ENCODE data around the gene CHPF. TPM values are rescaled to one million over a fixed set of nuclear protein-coding genes. Genes with fewer than 3 reads are reported as not detected.

Gene CHPF
- total and polyA plus RNA-seq, 10 of the 15 experiments (the other 5 are each of a cell fraction or from before 2014, with no cell fraction given): 0.09 to 17.4 (median 8.3) TPM; not detected in 1

DNA sequence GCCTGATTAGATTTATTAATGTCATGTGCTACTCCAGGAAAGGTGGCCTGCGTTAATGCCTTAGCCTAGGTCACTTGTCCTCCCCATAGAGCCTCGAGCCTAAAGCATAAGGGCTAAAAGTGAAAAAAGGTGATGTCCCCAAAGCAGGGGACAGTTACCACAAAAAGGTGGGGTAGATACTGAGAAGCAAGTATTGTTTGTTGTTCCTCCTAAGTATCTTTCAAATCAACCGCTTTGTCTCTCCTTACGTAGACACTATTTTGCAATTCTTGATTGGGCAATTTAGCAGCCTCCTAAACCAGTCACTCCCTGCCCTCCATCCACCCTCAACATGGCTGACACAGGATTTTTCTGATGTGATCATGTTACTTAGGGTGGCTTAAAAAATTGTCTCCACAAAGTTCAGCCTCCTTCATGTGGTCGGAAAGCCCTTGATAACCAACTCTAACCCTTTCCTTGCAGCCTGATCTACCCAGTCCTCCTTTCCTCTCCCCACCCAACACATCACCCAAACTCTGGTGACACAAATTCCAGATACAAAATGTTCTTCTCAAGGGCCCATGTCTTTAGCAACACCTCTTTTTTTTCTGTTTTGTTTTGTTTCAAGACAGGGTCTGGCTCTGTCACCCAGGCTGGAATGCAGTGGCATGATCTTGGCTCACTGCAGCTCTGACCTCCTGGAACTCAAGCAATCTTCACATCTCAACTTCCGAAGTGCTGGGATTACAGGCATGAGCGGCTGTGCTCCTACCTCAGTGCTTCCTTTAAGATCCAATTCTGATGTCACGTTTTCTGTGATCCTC lies 35.4 kb upstream of the CHPF start (continued):
- TF ChIP-seq, protein P1, sequence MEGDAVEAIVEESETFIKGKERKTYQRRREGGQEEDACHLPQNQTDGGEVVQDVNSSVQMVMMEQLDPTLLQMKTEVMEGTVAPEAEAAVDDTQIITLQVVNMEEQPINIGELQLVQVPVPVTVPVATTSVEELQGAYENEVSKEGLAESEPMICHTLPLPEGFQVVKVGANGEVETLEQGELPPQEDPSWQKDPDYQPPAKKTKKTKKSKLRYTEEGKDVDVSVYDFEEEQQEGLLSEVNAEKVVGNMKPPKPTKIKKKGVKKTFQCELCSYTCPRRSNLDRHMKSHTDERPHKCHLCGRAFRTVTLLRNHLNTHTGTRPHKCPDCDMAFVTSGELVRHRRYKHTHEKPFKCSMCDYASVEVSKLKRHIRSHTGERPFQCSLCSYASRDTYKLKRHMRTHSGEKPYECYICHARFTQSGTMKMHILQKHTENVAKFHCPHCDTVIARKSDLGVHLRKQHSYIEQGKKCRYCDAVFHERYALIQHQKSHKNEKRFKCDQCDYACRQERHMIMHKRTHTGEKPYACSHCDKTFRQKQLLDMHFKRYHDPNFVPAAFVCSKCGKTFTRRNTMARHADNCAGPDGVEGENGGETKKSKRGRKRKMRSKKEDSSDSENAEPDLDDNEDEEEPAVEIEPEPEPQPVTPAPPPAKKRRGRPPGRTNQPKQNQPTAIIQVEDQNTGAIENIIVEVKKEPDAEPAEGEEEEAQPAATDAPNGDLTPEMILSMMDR (IDR thresholded peaks at IDR 0.05 in 2 of 3, conservative IDR thresholded peaks at IDR 0.05 in 1 of 3; ENCODE audit: control insufficient read depth in 2 of 3, extremely low read depth in 1 of 3, insufficient read depth in 1 of 3, low read depth in 3 of 3, low read length in 3 of 3): no peak

DNA sequence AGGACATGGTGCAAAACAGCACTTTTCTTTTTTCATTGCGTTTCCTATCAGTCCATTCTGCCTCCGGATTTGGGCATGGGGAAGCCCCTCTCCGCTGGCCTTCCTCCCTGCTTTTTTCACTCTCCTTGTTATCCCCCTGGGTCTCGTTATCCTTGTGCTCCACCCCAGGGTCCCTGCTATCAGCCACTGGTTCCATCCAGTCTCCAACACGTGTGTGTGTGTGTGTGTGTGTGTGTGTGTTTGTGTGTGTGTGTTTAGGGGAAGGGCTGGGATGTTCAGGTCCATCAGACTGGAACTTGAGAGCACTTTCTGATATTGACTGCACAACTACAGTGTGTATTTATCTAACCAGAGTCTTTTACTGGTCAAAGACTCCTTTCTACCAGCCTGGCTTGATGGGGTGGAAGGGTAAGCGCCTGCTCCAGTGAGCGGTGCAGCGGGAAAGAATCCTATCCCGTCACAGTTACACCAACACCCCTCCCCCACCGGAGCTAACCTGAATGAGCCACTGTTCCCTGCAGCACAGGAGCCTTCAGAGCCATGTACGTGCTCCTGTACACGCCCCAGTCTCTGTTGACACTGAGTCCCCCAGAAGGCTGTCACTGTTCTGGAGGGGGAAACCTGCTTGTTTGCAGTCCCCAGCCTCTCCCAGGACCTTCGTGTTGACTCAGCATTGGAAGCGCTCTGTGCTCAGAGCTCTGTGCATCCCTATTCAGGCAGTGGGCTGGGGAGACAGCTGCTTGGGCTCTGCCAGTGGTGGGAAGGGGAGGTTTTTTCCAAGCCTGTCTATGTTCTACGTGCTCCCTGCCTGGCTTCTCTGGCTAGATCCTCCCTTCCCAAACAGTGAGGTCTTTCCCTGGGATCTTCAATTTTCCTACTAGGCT lies 33.1 kb upstream of the CHPF start:
- BruUV-seq (replicated peaks): no TSS peak
- no peak for TF ChIP-seq NBN (IDR thresholded peaks at IDR 0.05)
- TF ChIP-seq YBX1 (IDR thresholded peaks at IDR 0.05): no peak
- TF ChIP-seq, protein P2, sequence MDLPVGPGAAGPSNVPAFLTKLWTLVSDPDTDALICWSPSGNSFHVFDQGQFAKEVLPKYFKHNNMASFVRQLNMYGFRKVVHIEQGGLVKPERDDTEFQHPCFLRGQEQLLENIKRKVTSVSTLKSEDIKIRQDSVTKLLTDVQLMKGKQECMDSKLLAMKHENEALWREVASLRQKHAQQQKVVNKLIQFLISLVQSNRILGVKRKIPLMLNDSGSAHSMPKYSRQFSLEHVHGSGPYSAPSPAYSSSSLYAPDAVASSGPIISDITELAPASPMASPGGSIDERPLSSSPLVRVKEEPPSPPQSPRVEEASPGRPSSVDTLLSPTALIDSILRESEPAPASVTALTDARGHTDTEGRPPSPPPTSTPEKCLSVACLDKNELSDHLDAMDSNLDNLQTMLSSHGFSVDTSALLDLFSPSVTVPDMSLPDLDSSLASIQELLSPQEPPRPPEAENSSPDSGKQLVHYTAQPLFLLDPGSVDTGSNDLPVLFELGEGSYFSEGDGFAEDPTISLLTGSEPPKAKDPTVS (IDR thresholded peaks at IDR 0.05; ENCODE audit: low read depth, low read length): no peak
- TF ChIP-seq SRF (IDR thresholded peaks at IDR 0.05; ENCODE audit: low read depth in 2 of 2, low read length in 2 of 2): no peak
- TF ChIP-seq CBX5 (IDR thresholded peaks at IDR 0.05; ENCODE audit: low read depth): no peak
- TF ChIP-seq, protein P3, sequence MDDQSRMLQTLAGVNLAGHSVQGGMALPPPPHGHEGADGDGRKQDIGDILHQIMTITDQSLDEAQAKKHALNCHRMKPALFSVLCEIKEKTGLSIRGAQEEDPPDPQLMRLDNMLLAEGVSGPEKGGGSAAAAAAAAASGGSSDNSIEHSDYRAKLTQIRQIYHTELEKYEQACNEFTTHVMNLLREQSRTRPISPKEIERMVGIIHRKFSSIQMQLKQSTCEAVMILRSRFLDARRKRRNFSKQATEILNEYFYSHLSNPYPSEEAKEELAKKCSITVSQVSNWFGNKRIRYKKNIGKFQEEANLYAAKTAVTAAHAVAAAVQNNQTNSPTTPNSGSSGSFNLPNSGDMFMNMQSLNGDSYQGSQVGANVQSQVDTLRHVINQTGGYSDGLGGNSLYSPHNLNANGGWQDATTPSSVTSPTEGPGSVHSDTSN (IDR thresholded peaks at IDR 0.05; ENCODE audit: insufficient replicate concordance, low read depth, low read length): no peak
- no peak for TF ChIP-seq NRF1 (conservative IDR thresholded peaks at IDR 0.05; ENCODE audit: low read depth, low read length)
- no peak for TF ChIP-seq MXI1 (IDR thresholded peaks at IDR 0.05; ENCODE audit: low read depth, low read length)
- no peak for TF ChIP-seq KAT2A (conservative IDR thresholded peaks at IDR 0.05; ENCODE audit: control insufficient read depth, low read depth, low read length)
- TF ChIP-seq CREB1 (IDR thresholded peaks at IDR 0.05; ENCODE audit: low read depth): no peak
- TF ChIP-seq JUND (IDR thresholded peaks at IDR 0.05; ENCODE audit: low read depth, low read length): no peak
- TF ChIP-seq, protein P4, sequence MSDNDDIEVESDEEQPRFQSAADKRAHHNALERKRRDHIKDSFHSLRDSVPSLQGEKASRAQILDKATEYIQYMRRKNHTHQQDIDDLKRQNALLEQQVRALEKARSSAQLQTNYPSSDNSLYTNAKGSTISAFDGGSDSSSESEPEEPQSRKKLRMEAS (IDR thresholded peaks at IDR 0.05; ENCODE audit: low read depth, low read length): no peak
- Histone ChIP-seq H3K4me1 (ENCODE audit: control insufficient read depth, insufficient read depth, low read length) (no peaks in the 10 kb centered on the region), H3K36me3 (ENCODE audit: control insufficient read depth in 2 of 2, insufficient read depth in 2 of 2, low read length in 1 of 2) (no peaks in the 10 kb centered on the region), H3K27ac (ENCODE audit: control insufficient read depth, insufficient read depth) (no peak overlapping the region), H2AFZ (ENCODE audit: control insufficient read depth, low read depth, low read length) (no peak overlapping the region), H3K79me2 (ENCODE audit: control insufficient read depth, insufficient read depth, low read length) (no peaks in the 10 kb centered on the region), H3K4me3 (no peak overlapping the region), H3K9me3 (replicated peaks; ENCODE audit: control insufficient read depth, insufficient read depth, low read length) (no peaks in the 10 kb centered on the region), H3K27me3 (replicated peaks in 1 of 2; ENCODE audit: control insufficient read depth in 2 of 2, insufficient read depth in 2 of 2, low read length in 1 of 2) (peaks cover 2 to 3% of the 10 kb centered on the region in 2 experiments; a peak in 3 of 4 replicates), H3K4me2 (ENCODE audit: control insufficient read depth, insufficient read depth) (no peak overlapping the region), H3K9ac (ENCODE audit: control insufficient read depth, insufficient read depth, low read length) (no peak overlapping the region), H4K20me1 (ENCODE audit: control insufficient read depth, insufficient read depth) (no peaks in the 10 kb centered on the region)
- ChIA-PET POLR2A (no interaction called here), SMC1A (ENCODE audit: uncharacterized antibody, unreplicated experiment) (interaction anchor here (1.1 kb wide), 1 partner anchor 20 kb away, joined by 3 read pairs; the partner anchor contains the start of gene STK11IP), RAD21 (ENCODE audit: unreplicated experiment) (no interaction called here), CTCF (no interaction called here)
- ATAC-seq (no peak), FAIRE-seq (no peak), DNase-seq (ENCODE audit: low read depth, low spot score) (no peak)
- intact Hi-C loops (cut with micrococcal nuclease; ENCODE audit: unreplicated experiment): no loop called here
- 18% methylated on average over 15 of the region's 15 CpGs for WGBS (ENCODE audit: insufficient coverage, insufficient replicate concordance, low lambda C conversion rate, missing lambda C conversion rate)
- in situ Hi-C loops (cut with MboI): no loop called here

Data from GM12878 (cell line).